Kidney (tissue), 14 donors: ENCODE measurements around the gene GATAD2B. TPM values are rescaled to one million over a fixed set of nuclear protein-coding genes. Genes with fewer than 3 reads are reported as not detected.

ENCODE experiments used
- DNase-seq, 5 donors: peaks; one replicate each; pipeline ENCODE4 v3.0.0-alpha.2; 2013 to 2020
- FAIRE-seq: peaks from 2 replicates; lab custom pipeline; 2012; peaks lifted over from hg19 to GRCh38; lab: Jason Lieb, UNC
- H3K27ac ChIP-seq, 2 donors: one replicate each; pipeline ENCODE4 v1.7.0; 2013; ENCODE audit warnings: low read depth in 2 of 2, low read length in 2 of 2, inconsistent platforms in 1 of 2
- H3K27me3 ChIP-seq: one replicate; pipeline ENCODE4 v1.7.1; 2013; ENCODE audit warnings: low read length, inconsistent platforms; ENCODE audit not compliant: control insufficient read depth, insufficient read depth
- H3K36me3 ChIP-seq, 3 donors: one replicate each; pipeline versions ENCODE4 v1.7.0 to v1.7.1; 2013; ENCODE audit warnings: low read length in 3 of 3, control low read depth in 1 of 3, inconsistent platforms in 1 of 3; ENCODE audit not compliant: insufficient read depth in 3 of 3, control insufficient read depth in 2 of 3
- H3K4me1 ChIP-seq, 3 donors: one replicate each; pipeline versions ENCODE4 v1.7.0 to v1.7.1; 2013; ENCODE audit warnings: low read length in 3 of 3, inconsistent platforms in 1 of 3, low read depth in 1 of 3; ENCODE audit not compliant: control insufficient read depth in 2 of 3, insufficient read depth in 2 of 3
- H3K4me3 ChIP-seq, 3 donors: one replicate each; pipeline versions ENCODE4 v1.7.0 to v1.8.1; 2013; ENCODE audit warnings: low read length in 3 of 3, control low read depth in 1 of 3, inconsistent platforms in 1 of 3
- H3K9ac ChIP-seq, 3 donors: one replicate each; pipeline versions ENCODE4 v1.7.0 to v1.7.1; 2013; ENCODE audit warnings: low read length in 3 of 3, control low read depth in 1 of 3, inconsistent platforms in 1 of 3
- H3K9me3 ChIP-seq, 3 donors: one replicate each; pipeline versions ENCODE4 v1.7.0 to v1.7.1; 2013; ENCODE audit warnings: low read length in 3 of 3, control low read depth in 1 of 3, inconsistent platforms in 1 of 3; ENCODE audit not compliant: control insufficient read depth in 2 of 3, insufficient read depth in 1 of 3
- intact Hi-C: fragments of 100-400 bp; cut with DNase I; formaldehyde crosslinking; loops from one replicate; pipeline ENCODE4 v1.11.1; 2022
- polyA plus RNA-seq: library from polyadenylated mRNA; stranded (reverse); fragments of 350-450 nt; fragmentation: Illumina TruSeq; extraction: RNeasy Lipid Tissue Mini Kit (QIAGEN cat#74804); gene quantifications from one replicate; pipeline ENCODE4 v1.2.3, GENCODE V29; 2014; ENCODE audit warnings: low read depth, low replicate concordance; ENCODE audit not compliant: insufficient read depth
- total RNA-seq: library from RNA; stranded (reverse); fragmentation: NEBNext Ultra II Directional; extraction: Animal tissue kit (Norgen Biotek cat#: 25700); gene quantifications from one replicate; pipeline ENCODE4 v1.2.1, GENCODE V29; 2021
- TF ChIP-seq, protein P1 (sequence below): IDR thresholded peaks from 3 replicates; pipeline ENCODE4 v1.5.1; 2012; ENCODE audit warnings: mild to moderate bottlenecking, moderate library complexity, borderline replicate concordance; ENCODE audit not compliant: insufficient read depth; ENCODE audit errors: extremely low read depth
- donor health status: control.
- donor health status: control.
- donor health status: control.
- donor health status: control.
- donor health status: control.
- donor health status: DM: yes; HTN: yes; CAD: no.
- donor health status: Normal renal cell carcinoma (clear cell type).

Gene GATAD2B
- total and polyA plus RNA-seq, 2 donors from 2014 or later, result 3.6 to 49.0 TPM

DNA sequence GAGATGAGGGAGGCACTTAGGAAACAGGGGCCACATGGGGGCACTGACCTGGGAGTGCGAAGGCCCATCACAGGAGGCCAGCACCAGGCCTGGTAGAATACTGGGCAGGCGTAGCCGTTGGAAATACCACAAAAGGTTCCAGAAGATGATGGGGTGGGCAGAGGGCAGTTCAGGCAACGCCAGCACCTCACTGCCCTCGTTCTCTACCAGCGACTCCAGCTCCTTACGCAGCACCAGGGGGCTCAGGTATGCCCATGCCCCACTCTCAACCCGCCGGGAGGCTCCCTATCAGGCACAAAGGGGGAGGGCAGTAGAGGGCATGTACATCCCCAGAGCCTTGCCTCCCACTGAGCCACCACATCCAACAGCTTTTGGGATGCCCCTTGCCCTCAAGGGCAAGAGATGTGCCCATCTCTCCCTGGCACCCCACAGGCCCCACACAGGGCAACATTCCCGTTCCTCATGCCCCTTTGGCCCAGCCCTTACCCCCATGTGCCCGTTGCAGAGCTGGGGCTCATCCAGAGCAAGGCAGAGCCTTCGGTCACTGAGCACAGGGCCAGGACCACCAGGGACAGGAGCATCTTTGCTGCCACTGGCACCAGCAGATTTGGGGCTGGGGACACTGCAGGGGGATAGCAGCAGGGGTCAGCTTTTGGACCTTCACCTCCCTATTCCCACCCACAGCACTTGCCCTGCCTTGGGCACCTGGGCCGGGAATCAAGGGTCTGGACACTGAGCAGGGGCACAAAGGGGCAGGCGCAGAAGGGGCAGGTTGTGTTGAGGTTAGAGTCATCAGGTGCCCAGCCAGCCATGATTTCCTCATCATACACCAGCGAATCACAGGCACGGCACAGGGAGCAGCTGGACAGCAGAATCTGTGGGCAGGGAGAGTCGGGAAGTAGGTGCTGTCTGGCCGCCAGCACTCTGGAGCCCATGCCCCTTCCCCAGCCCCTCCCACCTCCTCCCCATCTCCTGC, 9.7 kb upstream of the GATAD2B start:
- Histone ChIP-seq H3K9ac (no peak overlapping the region), H3K4me1 (peaks cover 0 to 5% (median 0%) of the 10 kb centered on the region in 3 donors), H3K36me3 (peaks cover 0 to 50% (median 25%) of the 10 kb centered on the region in 3 donors), H3K27ac (no peak overlapping the region), H3K9me3 (no peaks in the 10 kb centered on the region), H3K4me3 (no peak overlapping the region), H3K27me3 (no peaks in the 10 kb centered on the region)
- TF ChIP-seq, protein P1, sequence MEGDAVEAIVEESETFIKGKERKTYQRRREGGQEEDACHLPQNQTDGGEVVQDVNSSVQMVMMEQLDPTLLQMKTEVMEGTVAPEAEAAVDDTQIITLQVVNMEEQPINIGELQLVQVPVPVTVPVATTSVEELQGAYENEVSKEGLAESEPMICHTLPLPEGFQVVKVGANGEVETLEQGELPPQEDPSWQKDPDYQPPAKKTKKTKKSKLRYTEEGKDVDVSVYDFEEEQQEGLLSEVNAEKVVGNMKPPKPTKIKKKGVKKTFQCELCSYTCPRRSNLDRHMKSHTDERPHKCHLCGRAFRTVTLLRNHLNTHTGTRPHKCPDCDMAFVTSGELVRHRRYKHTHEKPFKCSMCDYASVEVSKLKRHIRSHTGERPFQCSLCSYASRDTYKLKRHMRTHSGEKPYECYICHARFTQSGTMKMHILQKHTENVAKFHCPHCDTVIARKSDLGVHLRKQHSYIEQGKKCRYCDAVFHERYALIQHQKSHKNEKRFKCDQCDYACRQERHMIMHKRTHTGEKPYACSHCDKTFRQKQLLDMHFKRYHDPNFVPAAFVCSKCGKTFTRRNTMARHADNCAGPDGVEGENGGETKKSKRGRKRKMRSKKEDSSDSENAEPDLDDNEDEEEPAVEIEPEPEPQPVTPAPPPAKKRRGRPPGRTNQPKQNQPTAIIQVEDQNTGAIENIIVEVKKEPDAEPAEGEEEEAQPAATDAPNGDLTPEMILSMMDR, result no peak
- FAIRE-seq (no peak), DNase-seq (peak in 1 of 5 donors; percentile 57)
- intact Hi-C loops, result no loop called here

DNA sequence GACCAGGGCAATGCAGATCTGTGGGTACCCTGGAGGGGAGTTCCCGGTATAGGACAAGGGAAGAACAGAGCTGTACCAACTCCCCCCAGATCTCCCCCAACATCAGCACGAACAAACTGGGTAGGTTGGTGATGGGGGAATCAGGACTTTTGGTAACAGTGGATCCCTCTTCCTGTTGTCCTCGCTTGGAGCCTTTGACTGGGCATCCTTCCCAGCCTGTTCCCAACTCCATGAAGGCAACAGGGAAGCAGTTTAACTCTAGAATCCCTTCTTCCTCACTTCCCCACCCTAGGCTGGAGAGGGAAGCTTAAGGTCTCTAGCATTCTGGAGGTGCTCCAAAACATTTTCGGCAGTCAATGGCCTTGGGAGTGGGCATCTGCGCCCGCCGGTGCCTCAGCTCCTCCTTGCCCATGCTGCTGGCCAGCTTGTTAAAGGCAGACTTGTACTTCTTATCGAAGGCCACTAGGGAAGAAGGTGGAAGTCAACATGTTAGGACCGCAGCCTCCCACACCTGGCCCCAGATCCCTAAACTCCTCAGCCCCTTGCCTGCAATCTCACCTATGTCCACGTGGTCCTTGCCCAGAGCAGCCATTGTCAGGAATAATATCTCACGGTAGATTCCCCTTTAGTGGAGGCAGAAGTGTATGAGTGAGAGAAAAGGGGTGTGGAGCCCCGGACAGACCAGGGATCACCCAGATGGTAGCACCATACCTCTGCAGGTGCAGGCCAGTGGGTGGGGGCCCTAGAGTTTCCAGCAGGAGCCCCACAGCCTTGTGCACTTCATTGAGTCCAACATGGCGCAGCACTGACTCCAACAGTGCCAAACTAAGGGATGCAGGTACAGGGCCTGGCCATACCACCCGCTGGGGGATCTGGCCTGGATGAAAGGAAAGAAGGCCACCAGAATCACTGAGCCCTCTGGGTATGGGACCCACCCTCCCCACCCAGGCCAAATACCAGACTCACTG, 7.5 kb upstream of the GATAD2B start:
- Histone ChIP-seq H3K4me1 (peaks cover 0 to 5% (median 0%) of the 10 kb centered on the region in 3 donors), H3K4me3 (no peak overlapping the region), H3K27ac (no peak overlapping the region), H3K36me3 (peaks cover 0 to 30% (median 7%) of the 10 kb centered on the region in 3 donors), H3K27me3 (no peaks in the 10 kb centered on the region), H3K9ac (no peak overlapping the region), H3K9me3 (no peaks in the 10 kb centered on the region)
- intact Hi-C loops, result no loop called here
- DNase-seq, result peak in 1 of 5 donors; percentile 39
- FAIRE-seq, result no peak
- TF ChIP-seq, protein P1, result no peak

- peak in 1 of 5 donors; percentile 3 for DNase-seq
- intact Hi-C loops, result no loop called here
- Histone ChIP-seq H3K36me3 (peaks cover 0 to 27% (median 7%) of the 10 kb centered on the region in 3 donors), H3K4me3 (no peak overlapping the region), H3K9me3 (no peaks in the 10 kb centered on the region), H3K27ac (no peak overlapping the region), H3K9ac (no peak overlapping the region), H3K4me1 (peaks cover 0 to 5% (median 0%) of the 10 kb centered on the region in 3 donors), H3K27me3 (no peaks in the 10 kb centered on the region)
- FAIRE-seq, result no peak
- TF ChIP-seq, protein P1, result no peak
Measured at GRCh38 chr1:153929426-153929825, 6.7 kb upstream of the GATAD2B start.
